HT-29 (cell line): ENCODE results near the gene MCUR1. TPM values are rescaled to one million over a fixed set of nuclear protein-coding genes. Genes with fewer than 3 reads are reported as not detected.
"Not testable (repeated sequence)": the region's sequence is repeated elsewhere in the genome, so short reads cannot be mapped to it uniquely, and the experiment has no call there.

Experiments
- DNase-seq: peaks from one replicate; pipeline ENCODE4 v3.0.0-alpha.2; 2015; ENCODE audit warnings: low spot score
- total RNA-seq: library from RNA; depleted of rRNA; stranded (reverse); fragments of >200 nt; shearing (Covaris generic); gene quantifications from 2 replicates; pipeline ENCODE4 v1.2.3, GENCODE V29; 2014

MCUR1 gene
- total RNA-seq, 1 experiment from 2014 or later = 20.2 TPM

GRCh38 chr6:13828656-13829301 lies 14.4 kb upstream of the MCUR1 start:
- not testable (repeated sequence) for DNase-seq

- DNase-seq = no peak
These were observed 12.7 kb upstream of the MCUR1 start for GRCh38 chr6:13827032-13827431.

DNA sequence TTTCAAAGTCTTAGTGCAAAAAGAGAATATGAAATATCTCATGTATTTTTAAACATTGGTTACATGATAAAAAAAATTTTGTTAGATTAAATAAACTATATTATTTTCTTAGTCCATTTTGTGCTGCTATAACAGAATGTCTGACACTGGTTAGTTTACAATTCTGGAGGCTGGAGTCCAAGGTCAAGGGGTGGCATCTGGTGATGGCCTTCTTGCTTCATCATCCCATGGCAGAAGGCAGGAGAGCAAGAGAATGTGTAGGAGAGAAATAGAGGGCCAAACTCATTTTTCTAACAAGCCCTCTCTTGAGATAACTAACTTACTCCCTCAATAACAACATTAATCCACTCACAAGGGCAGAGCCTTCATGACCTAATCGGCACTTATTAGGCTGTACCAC lies 11.5 kb upstream of the MCUR1 start:
- DNase-seq = no peak

GRCh38 chr6:13818341-13818740 lies 4.0 kb upstream of the MCUR1 start:
- DNase-seq = no peak

- no peak for DNase-seq
These were observed 700 bp upstream of the MCUR1 start for GRCh38 chr6:13814938-13815575.

DNA sequence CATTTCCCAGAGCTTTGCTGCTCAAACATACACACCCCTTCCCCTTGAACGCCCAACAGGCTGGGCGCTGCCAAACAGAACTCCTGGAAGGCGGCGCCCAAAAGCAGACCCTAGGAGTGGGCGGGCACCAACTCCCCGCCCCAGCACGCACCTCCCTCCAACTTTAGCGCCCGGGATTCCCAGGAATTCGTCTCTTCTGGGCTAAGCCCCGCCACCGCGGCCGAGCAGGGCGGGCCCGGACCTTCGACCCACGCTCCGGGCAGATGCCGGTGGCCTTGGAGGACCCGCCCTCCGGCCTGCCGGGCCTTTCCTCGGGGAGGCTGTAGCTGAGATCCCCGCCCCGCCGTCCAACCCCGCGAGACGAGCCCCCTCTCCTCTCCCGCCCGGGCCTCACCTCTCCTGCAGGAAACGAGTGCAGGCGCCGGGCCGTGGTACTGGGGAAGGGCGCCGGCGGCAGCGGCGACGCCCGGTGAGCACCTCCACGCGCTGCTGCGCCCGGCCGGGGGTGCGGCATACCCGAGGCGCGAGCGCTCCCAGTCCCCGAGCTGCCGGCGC lies 659 bp downstream of the MCUR1 start:
- peak; percentile 68 for DNase-seq

DNA sequence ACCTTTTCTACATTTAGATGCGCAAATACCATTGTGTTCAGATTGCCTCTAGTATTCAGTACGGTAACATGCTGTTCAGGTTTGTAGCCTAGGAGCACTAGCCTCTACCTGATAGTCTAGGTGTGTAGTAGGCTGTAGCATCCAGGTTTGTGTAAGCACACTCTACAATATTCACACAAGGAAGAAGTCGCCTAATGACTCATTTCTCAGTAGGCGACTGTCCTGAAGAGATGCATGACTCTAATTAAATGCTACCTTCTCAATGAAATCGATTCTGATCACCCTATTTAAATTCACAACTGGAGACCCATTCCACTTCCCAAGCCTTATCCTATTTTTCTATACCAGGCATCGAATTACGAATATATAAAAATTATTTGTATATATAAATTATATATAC lies 1.3 kb downstream of the MCUR1 start:
- peak; percentile 28 for DNase-seq

DNA sequence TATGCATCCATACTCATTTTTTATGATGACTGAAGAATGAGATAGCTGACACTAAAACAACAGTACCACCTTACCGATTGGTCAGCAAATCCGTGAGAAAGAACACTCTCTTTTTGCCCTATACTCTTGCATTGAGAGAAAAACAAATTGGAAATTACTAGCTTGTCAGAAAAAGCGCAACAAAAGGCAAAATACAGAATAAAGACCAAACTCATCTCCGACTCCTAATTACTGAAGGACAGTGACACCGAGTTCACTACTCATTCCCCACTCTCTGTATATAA lies 2.1 kb downstream of the MCUR1 start:
- DNase-seq = no peak

GRCh38 chr6:13811627-13812358 lies 2.6 kb downstream of the MCUR1 start:
- no peak for DNase-seq

GRCh38 chr6:13810688-13811446 lies 3.5 kb downstream of the MCUR1 start:
- DNase-seq = no peak

GRCh38 chr6:13808801-13809200 lies 5.6 kb downstream of the MCUR1 start:
- DNase-seq = no peak

DNA sequence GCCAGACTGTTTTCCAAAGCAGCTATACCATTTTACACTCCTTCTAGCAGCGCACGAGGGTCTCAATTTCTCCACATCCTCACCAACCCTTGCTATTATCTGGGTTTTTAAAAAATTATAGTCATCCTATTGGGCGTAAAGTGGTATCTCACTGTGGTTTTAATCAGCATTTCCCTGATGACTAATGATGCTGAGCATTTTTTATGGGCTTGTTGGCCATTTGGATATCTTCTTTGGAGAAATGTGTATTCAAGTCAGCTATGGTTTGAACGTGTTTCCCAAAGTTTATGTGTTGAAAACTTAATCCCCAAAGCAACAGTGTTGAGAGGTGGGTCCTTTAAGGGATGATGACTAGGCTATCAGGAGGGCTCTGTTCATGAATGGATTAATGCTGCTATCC lies 6.7 kb downstream of the MCUR1 start:
- no peak for DNase-seq

GRCh38 chr6:13803581-13803980 lies 10.8 kb downstream of the MCUR1 start:
- no peak for DNase-seq

- DNase-seq = no peak
These were observed 13.7 kb downstream of the MCUR1 start for GRCh38 chr6:13800615-13801014.

DNA sequence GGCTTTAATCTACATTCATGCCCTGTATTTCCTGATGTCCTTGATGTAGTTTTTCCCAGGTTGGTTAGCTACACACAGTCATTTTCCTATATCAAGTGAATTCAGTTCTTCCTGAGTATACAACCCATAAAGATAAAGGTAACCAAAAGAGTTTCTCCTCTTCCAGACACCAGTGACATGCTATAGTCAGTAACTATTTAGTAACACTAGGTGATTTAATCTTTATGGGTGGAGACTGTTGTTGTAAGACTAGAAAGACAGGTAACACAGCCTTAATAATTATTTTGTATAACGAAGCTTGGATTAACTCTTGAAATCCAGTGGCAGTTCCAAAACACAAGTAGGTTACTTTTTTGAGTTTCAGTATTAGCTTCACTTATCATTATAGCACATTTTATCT lies 17.6 kb downstream of the MCUR1 start:
- peak; percentile 67 for DNase-seq

DNA sequence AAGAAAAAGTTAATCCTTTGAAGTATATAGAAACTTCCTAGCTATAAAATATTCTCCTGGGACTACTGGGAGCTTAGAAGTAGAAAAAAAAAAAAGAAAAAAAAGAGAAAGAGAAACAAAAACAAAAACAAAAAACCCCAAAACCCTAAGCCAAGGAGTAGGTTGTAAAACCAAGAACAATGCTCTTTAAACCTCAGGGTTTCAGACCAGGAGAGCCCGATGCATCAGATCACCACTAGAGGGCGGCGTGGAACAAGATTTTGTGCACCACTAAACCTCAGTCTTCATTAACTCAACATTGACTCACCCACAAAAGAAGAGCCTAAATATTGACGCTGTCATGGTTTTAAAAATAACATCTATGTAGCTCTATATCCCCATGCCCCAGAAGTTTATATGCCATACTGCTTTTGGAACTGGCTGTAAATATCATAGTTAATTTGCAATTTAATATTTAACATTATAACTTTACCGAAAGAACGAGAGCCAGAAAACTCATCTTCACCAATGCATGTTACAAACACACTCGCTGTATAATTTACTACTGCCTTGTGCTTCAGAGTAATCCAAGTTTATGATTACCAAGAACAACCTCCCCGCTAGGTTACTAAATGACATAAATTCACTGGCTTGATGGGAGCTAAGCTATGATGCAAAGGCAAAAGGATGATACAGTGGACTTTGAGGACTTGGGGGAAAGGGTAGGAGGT lies 19.2 kb downstream of the MCUR1 start:
- DNase-seq = peak; percentile 92

GRCh38 chr6:13794184-13794583 lies 20.2 kb downstream of the MCUR1 start:
- DNase-seq = no peak

DNA sequence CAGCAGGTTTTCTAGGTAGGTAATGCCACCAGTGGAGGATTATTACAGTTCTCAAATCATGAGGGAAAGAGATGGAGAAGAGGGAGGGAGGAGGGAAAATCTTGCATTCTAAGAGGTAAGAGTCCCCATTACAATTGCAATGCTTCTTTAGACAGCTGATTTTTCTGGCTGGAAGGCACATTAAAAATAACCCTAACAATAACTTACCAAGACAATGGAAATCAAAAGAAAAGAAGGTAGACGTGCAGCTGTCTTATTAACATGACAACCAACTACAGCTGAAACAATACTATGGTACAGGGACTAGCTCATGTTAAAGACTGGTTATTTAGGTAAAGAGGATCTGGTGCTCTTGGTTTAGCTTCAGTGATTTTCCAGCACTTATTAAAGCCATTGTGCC lies 24.6 kb downstream of the MCUR1 start:
- no peak for DNase-seq

- DNase-seq = no peak
These were observed 25.5 kb downstream of the MCUR1 start for GRCh38 chr6:13788820-13789219.

- no peak for DNase-seq
These were observed 27.2 kb downstream of the MCUR1 start for GRCh38 chr6:13787137-13787536.

DNA sequence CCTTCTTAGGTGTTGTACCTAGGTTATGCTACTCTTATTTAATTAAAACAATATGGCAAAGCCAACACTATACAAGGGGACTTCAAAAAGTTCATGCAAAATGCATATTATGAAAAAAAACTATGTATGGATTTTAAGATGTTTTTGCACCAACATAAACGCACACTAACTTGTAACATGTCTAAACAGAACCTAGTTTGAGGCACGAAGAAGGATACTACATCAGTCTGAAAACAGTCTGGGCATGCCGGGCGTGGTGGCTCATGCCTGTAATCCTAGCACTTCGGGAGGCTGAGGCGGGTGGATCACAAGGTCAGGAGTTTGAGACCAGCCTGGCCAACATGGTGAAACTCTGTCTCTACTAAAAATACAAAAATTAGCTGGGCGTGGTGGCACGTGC lies 34.2 kb downstream of the MCUR1 start:
- DNase-seq = not testable (repeated sequence)
